GM12878 (cell line): ENCODE data around the gene CCNC. TPM values are rescaled to one million over a fixed set of nuclear protein-coding genes. Genes with fewer than 3 reads are reported as not detected.

Source experiments
- ATAC-seq: fragments of 200-7000 bp; cut with Tn5 transposase; 3 replicates; pipeline ENCODE4 v1.9.1; 2020; ENCODE audit warnings: mild to moderate bottlenecking, moderate library complexity
- BruUV-seq: library from RNA; stranded (reverse); fragments of 400-500 nt; replicated peaks from 2 replicates; lab custom pipeline; 2021; lab: Mats Ljungman, UMichigan
- CTCF ChIA-PET: fragments of 300-600 bp; sonication (Branson Sonifier 250); formaldehyde crosslinking; extraction: SDS; loops from one replicate; lab custom pipeline; 2021; ENCODE audit warnings: inconsistent platforms; lab: Yijun Ruan, JAX
- POLR2A ChIA-PET: fragments of 350-600 bp; formaldehyde crosslinking; extraction: SDS; loops from one replicate; lab custom pipeline; 2021; ENCODE audit warnings: inconsistent platforms; lab: Charles Lee
- RAD21 ChIA-PET: fragments of 300-600 bp; sonication (Branson Sonifier 250); formaldehyde crosslinking; loops from one replicate; lab custom pipeline; 2023; ENCODE audit warnings: antibody characterized with exemption; ENCODE audit not compliant: unreplicated experiment; lab: Charles Lee
- SMC1A ChIA-PET: fragments of 300-600 bp; sonication (Branson Sonifier 250); formaldehyde crosslinking; loops from one replicate; lab custom pipeline; 2023; ENCODE audit not compliant: unreplicated experiment, uncharacterized antibody; lab: Charles Lee
- DNase-seq: peaks from one replicate; pipeline ENCODE4 v3.0.0-alpha.2; 2011; ENCODE audit warnings: low read depth, low spot score
- FAIRE-seq: peaks from 3 replicates; lab custom pipeline; 2011; peaks lifted over from hg19 to GRCh38; lab: Jason Lieb, UNC
- H2AFZ ChIP-seq: 2 replicates; pipeline ENCODE4 v1.6.0; 2011; ENCODE audit warnings: low read depth, low read length, control low read depth; ENCODE audit not compliant: control insufficient read depth
- H3K27ac ChIP-seq: 2 replicates; pipeline ENCODE4 v1.5.1; 2011; ENCODE audit warnings: control low read depth; ENCODE audit not compliant: control insufficient read depth, insufficient read depth
- H3K27me3 ChIP-seq, 2 experiments: replicated peaks in 1 of 2; 2 replicates each; pipeline versions ENCODE4 v1.6.0 to v1.6.1; 2011; ENCODE audit warnings: low read length in 1 of 2; ENCODE audit not compliant: control insufficient read depth in 2 of 2, insufficient read depth in 2 of 2
- H3K36me3 ChIP-seq, 2 experiments: 2 replicates each; pipeline ENCODE4 v1.5.1; 2011; ENCODE audit warnings: low read length in 1 of 2; ENCODE audit not compliant: control insufficient read depth in 2 of 2, insufficient read depth in 2 of 2
- H3K4me1 ChIP-seq: 2 replicates; pipeline ENCODE4 v1.6.1; 2011; ENCODE audit warnings: mild to moderate bottlenecking, low read length, moderate library complexity, mixed read lengths; ENCODE audit not compliant: control insufficient read depth, insufficient read depth
- H3K4me2 ChIP-seq: 2 replicates; pipeline ENCODE4 v1.6.0; 2011; ENCODE audit warnings: control low read depth; ENCODE audit not compliant: control insufficient read depth, insufficient read depth
- H3K4me3 ChIP-seq: fragments of 200-600 bp; sonication (generic); 2 replicates; pipeline ENCODE4 v1.5.1; 2016
- H3K79me2 ChIP-seq: 2 replicates; pipeline ENCODE4 v1.6.0; 2011; ENCODE audit warnings: low read length; ENCODE audit not compliant: control insufficient read depth, insufficient read depth
- H3K9ac ChIP-seq: 2 replicates; pipeline ENCODE4 v1.8.0; 2011; ENCODE audit warnings: low read length, control low read depth, mixed read lengths; ENCODE audit not compliant: control insufficient read depth, insufficient read depth
- H3K9me3 ChIP-seq: replicated peaks from 3 replicates; pipeline ENCODE4 v1.5.1; 2011; ENCODE audit warnings: mild to moderate bottlenecking, low read length; ENCODE audit not compliant: control insufficient read depth, insufficient read depth
- H4K20me1 ChIP-seq: 2 replicates; pipeline ENCODE4 v1.6.0; 2011; ENCODE audit not compliant: control insufficient read depth, insufficient read depth
- BACH1 ChIP-seq: fragments of 450-650 bp; IDR thresholded peaks from 2 replicates; pipeline ENCODE4 v1.6.1; 2017; ENCODE audit warnings: mild to moderate bottlenecking, borderline replicate concordance
- CREB1 ChIP-seq: IDR thresholded peaks from 2 replicates; pipeline ENCODE4 v1.6.1; 2012; ENCODE audit warnings: low read depth, mild to moderate bottlenecking, inconsistent platforms
- DPF2 ChIP-seq: fragments of 450-650 bp; IDR thresholded peaks from 2 replicates; pipeline ENCODE4 v1.6.1; 2017; ENCODE audit warnings: mild to moderate bottlenecking
- EGR1 ChIP-seq, 2 experiments: IDR thresholded peaks; 1 replicate in 1 of 2; 2 replicates in 1 of 2; pipeline ENCODE4 v1.6.1; 2011 to 2012; ENCODE audit warnings: low read depth in 2 of 2, low read length in 2 of 2, borderline replicate concordance in 1 of 2, mild to moderate bottlenecking in 1 of 2, moderate library complexity in 1 of 2
- GABPA ChIP-seq: IDR thresholded peaks from 2 replicates; pipeline ENCODE4 v1.6.1; 2014; ENCODE audit warnings: antibody characterized with exemption, low read depth, mild to moderate bottlenecking, inconsistent platforms
- HDAC2 ChIP-seq: fragments of 200-600 bp; sonication (generic); IDR thresholded peaks from 2 replicates; pipeline ENCODE4 v1.6.1; 2017
- JUND ChIP-seq: IDR thresholded peaks from 2 replicates; pipeline ENCODE4 v1.6.1; 2012; ENCODE audit warnings: low read depth, mild to moderate bottlenecking, low read length, improper control_type of control experiment, moderate library complexity
- RELB ChIP-seq: fragments of 450-650 bp; IDR thresholded peaks from 2 replicates; pipeline ENCODE4 v1.6.1; 2017; ENCODE audit warnings: low read depth, mild to moderate bottlenecking, moderate library complexity
- TBL1XR1 ChIP-seq: IDR thresholded peaks from 2 replicates; pipeline ENCODE4 v1.6.1; 2012; ENCODE audit warnings: low read depth, low read length, improper control_type of control experiment
- TCF12 ChIP-seq: IDR thresholded peaks from 2 replicates; pipeline ENCODE4 v1.6.1; 2011; ENCODE audit warnings: low read depth, mild to moderate bottlenecking, low read length
- YY1 ChIP-seq: IDR thresholded peaks from 2 replicates; pipeline ENCODE4 v1.6.1; 2011; ENCODE audit warnings: low read depth, mild to moderate bottlenecking, low read length
- ZNF24 ChIP-seq: fragments of 450-650 bp; IDR thresholded peaks from 2 replicates; pipeline ENCODE4 v1.6.1; 2017; ENCODE audit warnings: antibody characterized with exemption, mild to moderate bottlenecking
- WGBS: methylation state at CpG from one replicate; pipeline ENCODE4 v1.1.6; 2016; ENCODE audit warnings: low lambda C conversion rate; ENCODE audit not compliant: insufficient replicate concordance, insufficient coverage; ENCODE audit errors: missing lambda C conversion rate; 5-methylcytosine and 5-hydroxymethylcytosine counted together
- in situ Hi-C: fragments of 300-500 bp; cut with MboI; formaldehyde crosslinking; loops from 9 replicates; pipeline ENCODE4 v1.14.3; 2018; ENCODE audit warnings: mixed read lengths
- intact Hi-C: fragments of 100-400 bp; cut with micrococcal nuclease; formaldehyde crosslinking; loops from one replicate; pipeline ENCODE4 v1.14.2; 2022; ENCODE audit not compliant: unreplicated experiment
- polyA plus RNA-seq, 11 experiments: library from polyadenylated mRNA; depleted of rRNA in 4 of 11; unstranded in 6 of 11; stranded (reverse) in 5 of 11; fragments of >200 nt; fragmentation: Nextera tagmentation in 4 of 11; fragmentation: Illumina TruSeq in 1 of 11; extraction: Ambion mirVana in 4 of 11; extraction: Trizol in 1 of 11; gene quantifications; 1 replicate in 1 of 11; 2 replicates in 10 of 11; pipeline versions ENCODE4 v1.2.1 to v1.2.3, GENCODE V29; 2011 to 2016; ENCODE audit warnings: inconsistent platforms in 2 of 11, missing spikeins in 2 of 11, low read depth in 1 of 11
- total RNA-seq, 4 experiments: library from RNA; depleted of rRNA in 3 of 4; stranded (reverse); fragments of >200 nt in 3 of 4; fragmentation: Illumina TruSeq in 1 of 4; extraction: Trizol in 1 of 4; gene quantifications; 2 replicates each; pipeline versions ENCODE4 v1.2.1 to v1.2.3, GENCODE V29; 2013 to 2021

CCNC gene
- total and polyA plus RNA-seq, 10 of the 15 experiments (the other 5 are each of a cell fraction or from before 2014, with no cell fraction given), result 68.5 to 168 (median 99.4) TPM

- in situ Hi-C loops (no loop called here), intact Hi-C loops (no loop called here)
- 99% methylated on average over 3 of the region's 3 CpGs for WGBS
- no peaks in the 10 kb centered on the region for H3K9me3 ChIP-seq
- H3K36me3 ChIP-seq, result peaks cover 0 to 12% of the 10 kb centered on the region in 2 experiments; a peak in 2 of 4 replicates
- no peaks in the 10 kb centered on the region for H3K4me1 ChIP-seq
- no peaks in the 10 kb centered on the region for H4K20me1 ChIP-seq
- TF ChIP-seq HDAC2 (no peak), YY1 (no peak), GABPA (no peak), TBL1XR1 (no peak), RELB (no peak)
- no peak overlapping the region for H3K9ac ChIP-seq
- H2AFZ ChIP-seq, result no peak overlapping the region
- RAD21 ChIA-PET, result no interaction called here
- H3K4me3 ChIP-seq, result no peak overlapping the region
- ATAC-seq (no peak), FAIRE-seq (no peak), DNase-seq (no peak)
- CTCF ChIA-PET, result interaction anchor here (1.1 kb wide), 1 partner anchor 73 kb away, joined by 3 read pairs; no protein-coding TSS in a partner anchor
- POLR2A ChIA-PET, result no interaction called here
- H3K79me2 ChIP-seq, result peaks cover 13% of the 10 kb centered on the region
- BruUV-seq, result no TSS peak
- SMC1A ChIA-PET, result no interaction called here
- no peaks in the 10 kb centered on the region for H3K27me3 ChIP-seq
- H3K4me2 ChIP-seq, result no peak overlapping the region
- H3K27ac ChIP-seq, result no peak overlapping the region
Measured at GRCh38 chr6:99507648-99508047, 60.8 kb downstream of the CCNC start.

GRCh38 chr6:99501762-99502161, 66.7 kb downstream of the CCNC start:
- intact Hi-C loops (no loop called here), in situ Hi-C loops (no loop called here)
- ChIA-PET RAD21 (interaction anchor here (0.8 kb wide), 1 partner anchor 34 kb away, joined by 3 read pairs; no protein-coding TSS in a partner anchor), CTCF (interaction anchor here (1.4 kb wide), 1 partner anchor 9 kb away, joined by 3 read pairs; no protein-coding TSS in a partner anchor), SMC1A (interaction anchor here (1.3 kb wide), 1 partner anchor 9 kb away, joined by 4 read pairs; no protein-coding TSS in a partner anchor), POLR2A (no interaction called here)
- no peaks in the 10 kb centered on the region for H3K9me3 ChIP-seq
- no peak for ATAC-seq
- 100% methylated on average over 2 of the region's 2 CpGs for WGBS
- H3K4me1 ChIP-seq, result no peaks in the 10 kb centered on the region
- no peak overlapping the region for H3K27ac ChIP-seq
- TF ChIP-seq EGR1 (IDR thresholded peaks at IDR 0.05; ENCODE audit: borderline replicate concordance in 1 of 2, low read depth in 2 of 2, low read length in 2 of 2), result no peak
- no peak for TF ChIP-seq JUND
- TF ChIP-seq DPF2, result no peak
- no peak for TF ChIP-seq CREB1
- no peak for TF ChIP-seq TCF12
- TF ChIP-seq YY1, result no peak
- no peak for TF ChIP-seq BACH1
- TF ChIP-seq ZNF24, result no peak
- no peak for FAIRE-seq
- no peaks in the 10 kb centered on the region for H3K27me3 ChIP-seq
- H4K20me1 ChIP-seq, result no peaks in the 10 kb centered on the region
- H3K9ac ChIP-seq, result no peak overlapping the region
- peaks cover 0 to 22% of the 10 kb centered on the region in 2 experiments; a peak in 2 of 4 replicates for H3K36me3 ChIP-seq
- H2AFZ ChIP-seq, result no peak overlapping the region
- no peak overlapping the region for H3K4me2 ChIP-seq
- no TSS peak for BruUV-seq
- DNase-seq, result no peak
- no peaks in the 10 kb centered on the region for H3K79me2 ChIP-seq
- no peak overlapping the region for H3K4me3 ChIP-seq
